ENCODE data around the gene LMCD1. TPM values are rescaled to one million over a fixed set of nuclear protein-coding genes. Genes with fewer than 3 reads are reported as not detected.

Gene LMCD1
- polyA plus RNA-seq, 3 donors, result 0.09 to 0.51 TPM; not detected in 1

DNA sequence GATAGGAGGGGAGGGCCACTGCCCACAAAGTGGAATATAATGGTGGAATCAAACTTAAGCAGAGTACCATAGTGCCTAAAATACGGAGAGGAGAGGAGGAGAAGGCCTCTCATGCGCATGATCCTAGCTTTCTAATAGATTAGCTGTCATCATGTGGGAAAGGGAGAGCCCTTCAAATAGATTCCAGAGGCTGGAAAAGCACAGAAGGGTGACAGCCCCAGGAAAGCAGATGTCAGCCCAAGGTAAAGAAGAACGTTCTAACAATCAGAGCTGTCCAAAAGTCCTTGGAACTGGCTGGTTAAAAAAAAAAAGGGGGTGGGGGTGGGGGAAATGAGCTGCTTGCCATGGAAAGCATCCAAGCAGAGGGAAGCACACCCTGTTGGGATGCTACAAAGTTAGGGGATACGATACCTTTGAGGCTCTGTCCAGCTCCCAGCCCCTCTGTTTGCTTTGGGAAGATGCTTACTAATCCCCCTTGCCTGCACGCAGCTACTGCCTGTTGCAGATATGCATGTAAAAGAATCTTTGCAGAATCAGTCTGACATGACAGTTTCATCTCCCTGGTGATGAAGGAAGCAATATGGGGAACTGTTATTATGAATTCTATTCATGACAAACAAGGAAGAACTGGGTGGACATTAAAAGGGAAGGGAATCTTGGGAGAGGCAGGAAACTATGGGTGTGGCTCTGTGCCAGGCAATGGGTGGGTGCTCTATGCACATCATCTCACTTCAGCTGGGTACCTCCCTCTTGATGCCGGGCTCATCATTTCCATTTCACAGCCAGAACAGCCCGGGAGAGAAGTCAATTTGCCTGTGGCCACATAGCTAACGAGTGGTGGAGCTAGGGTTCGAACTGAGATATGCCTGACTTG lies 10.1 kb upstream of the LMCD1 start:
- DNase-seq, result peak in 1 of 3 donors; percentile 6
- Mint-ChIP-seq H3K36me3 (no peaks in the 10 kb centered on the region), H3K9me3 (peaks cover 0 to 2% (median 1%) of the 10 kb centered on the region in 7 donors), H3K4me1 (peaks cover 23% of the 10 kb centered on the region), H3K4me3 (peak overlapping the region in 1 of 2 donors; percentile 9), H3K27ac (peak overlapping the region in 6 of 7 donors; percentile 9 to 76 (median 52)), H3K27me3 (ENCODE audit: low read depth in 3 of 3) (peaks cover 0 to 3% (median 0%) of the 10 kb centered on the region in 3 donors)
- Histone ChIP-seq H3K4me2 (replicated peaks; ENCODE audit: extremely low read depth, low read length, poor library complexity, severe bottlenecking) (peak overlapping the region; percentile 49), H4K20me1 (ENCODE audit: insufficient read depth, low read length) (no peaks in the 10 kb centered on the region), H3K9me3 (replicated peaks in 1 of 2; ENCODE audit: control insufficient read depth in 1 of 2, insufficient read depth in 1 of 2, low read length in 2 of 2) (no peaks in the 10 kb centered on the region), H3K36me3 (replicated peaks in 1 of 2; ENCODE audit: control insufficient read depth in 1 of 2, insufficient read depth in 2 of 2, low read length in 2 of 2) (no peaks in the 10 kb centered on the region), H3K79me2 (ENCODE audit: insufficient read depth, low read length) (no peaks in the 10 kb centered on the region), H3K4me1 (ENCODE audit: control insufficient read depth in 1 of 2, insufficient read depth in 2 of 2, low read length in 2 of 2) (peaks cover 20 to 26% of the 10 kb centered on the region in 2 donors), H3K4me3 (replicated peaks in 1 of 3; ENCODE audit: low read depth in 2 of 3, low read length in 3 of 3) (peak overlapping the region in 1 of 3 experiments; percentile 19), H3K9ac (ENCODE audit: insufficient read depth, low read length, poor library complexity, severe bottlenecking) (no peak overlapping the region), H3K27me3 (ENCODE audit: control insufficient read depth in 2 of 2, insufficient read depth in 2 of 2, low read length in 2 of 2) (no peaks in the 10 kb centered on the region), H2AFZ (ENCODE audit: insufficient read depth, low read depth, low read length, poor library complexity, severe bottlenecking) (no peak overlapping the region), H3K27ac (ENCODE audit: low read depth in 1 of 2, low read length in 2 of 2) (peak overlapping the region in 1 of 2 donors; percentile 23)
- 63% methylated on average over 5 of the region's 9 CpGs for WGBS (ENCODE audit: insufficient coverage)
- no peak for TF ChIP-seq CTCF (IDR thresholded peaks at IDR 0.05)
- intact Hi-C loops (cut with micrococcal nuclease), result no loop called here

DNA sequence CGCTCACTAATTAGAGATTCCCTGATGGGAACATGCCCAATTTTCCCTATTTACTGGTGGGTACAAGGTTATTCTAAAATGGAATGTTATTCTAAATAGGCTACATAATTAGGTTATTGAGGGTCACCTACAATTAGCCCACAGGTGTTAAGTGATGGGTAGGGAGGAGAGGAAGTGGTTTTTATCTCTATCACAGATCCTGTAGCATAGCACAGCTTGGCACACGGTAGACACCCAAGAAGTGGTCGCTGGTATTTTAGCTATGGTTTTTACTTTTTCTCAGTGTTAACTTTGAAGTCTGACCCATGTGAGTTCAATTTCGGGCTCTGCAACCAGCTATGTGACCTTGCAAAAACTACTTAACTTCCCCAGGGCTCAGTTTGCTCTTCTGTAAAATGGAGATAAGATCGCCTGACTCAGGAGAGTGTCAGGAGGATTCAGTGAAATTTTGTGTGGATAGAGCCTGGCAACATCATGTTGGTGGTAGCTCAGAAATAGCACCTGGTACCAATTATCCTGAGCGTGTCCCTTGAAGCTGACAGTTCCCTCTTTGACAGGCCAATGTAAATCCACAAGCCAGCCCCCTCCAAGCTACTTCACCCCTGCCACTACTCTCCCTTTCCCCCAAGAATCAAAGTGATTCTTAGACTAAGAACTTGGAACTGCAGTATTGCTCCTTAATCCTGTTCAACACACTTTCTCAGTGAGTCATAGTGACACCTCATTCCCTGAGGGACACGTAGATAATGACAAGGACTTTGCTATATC lies 8.7 kb upstream of the LMCD1 start:
- no peak overlapping the region for H3K4me3 Mint-ChIP-seq
- H3K4me1 Mint-ChIP-seq, result peaks cover 23% of the 10 kb centered on the region
- no peak for DNase-seq
- no peaks in the 10 kb centered on the region for H3K9me3 ChIP-seq (replicated peaks in 1 of 2; ENCODE audit: control insufficient read depth in 1 of 2, insufficient read depth in 1 of 2, low read length in 2 of 2)
- no peak overlapping the region for H3K4me2 ChIP-seq (replicated peaks; ENCODE audit: extremely low read depth, low read length, poor library complexity, severe bottlenecking)
- no peaks in the 10 kb centered on the region for H3K79me2 ChIP-seq (ENCODE audit: insufficient read depth, low read length)
- H3K4me3 ChIP-seq (replicated peaks in 1 of 3; ENCODE audit: low read depth in 2 of 3, low read length in 3 of 3), result no peak overlapping the region
- peaks cover 20 to 26% of the 10 kb centered on the region in 2 donors for H3K4me1 ChIP-seq (ENCODE audit: control insufficient read depth in 1 of 2, insufficient read depth in 2 of 2, low read length in 2 of 2)
- H3K36me3 ChIP-seq (replicated peaks in 1 of 2; ENCODE audit: control insufficient read depth in 1 of 2, insufficient read depth in 2 of 2, low read length in 2 of 2), result no peaks in the 10 kb centered on the region
- no peak overlapping the region for H3K27ac Mint-ChIP-seq
- H3K27me3 Mint-ChIP-seq (ENCODE audit: low read depth in 3 of 3), result peaks cover 0 to 2% (median 0%) of the 10 kb centered on the region in 3 donors
- H2AFZ ChIP-seq (ENCODE audit: insufficient read depth, low read depth, low read length, poor library complexity, severe bottlenecking), result no peak overlapping the region
- no peaks in the 10 kb centered on the region for H3K27me3 ChIP-seq (ENCODE audit: control insufficient read depth in 2 of 2, insufficient read depth in 2 of 2, low read length in 2 of 2)
- no peak overlapping the region for H3K27ac ChIP-seq (ENCODE audit: low read depth in 1 of 2, low read length in 2 of 2)
- H3K9ac ChIP-seq (ENCODE audit: insufficient read depth, low read length, poor library complexity, severe bottlenecking), result no peak overlapping the region
- H3K36me3 Mint-ChIP-seq, result no peaks in the 10 kb centered on the region
- TF ChIP-seq CTCF (IDR thresholded peaks at IDR 0.05), result no peak
- H4K20me1 ChIP-seq (ENCODE audit: insufficient read depth, low read length), result no peaks in the 10 kb centered on the region
- peaks cover 0 to 4% (median under 1%) of the 10 kb centered on the region in 7 donors for H3K9me3 Mint-ChIP-seq
- 98% methylated on average over 4 of the region's 7 CpGs for WGBS (ENCODE audit: insufficient coverage)
- intact Hi-C loops (cut with micrococcal nuclease), result no loop called here

Measured in CD14-positive monocyte (primary cell).